Heart right ventricle (tissue), 16 donors: ENCODE measurements around the gene ACHE. TPM values are rescaled to one million over a fixed set of nuclear protein-coding genes. Genes with fewer than 3 reads are reported as not detected.

Source experiments
- ATAC-seq, 8 donors: fragments of 200-7000 bp; cut with Tn5 transposase; one replicate each; pipeline ENCODE4 v1.9.1; 2020; ENCODE audit warnings: mild to moderate bottlenecking in 8 of 8, moderate library complexity in 8 of 8, moderate number of reproducible peaks in 1 of 8
- DNase-seq, 2 donors: peaks; one replicate each; pipeline ENCODE4 v3.0.0-alpha.2; 2020
- H3K27ac ChIP-seq, 10 donors: fragments of 200-600 bp; sonication (generic) in 2 of 10; one replicate each; pipeline versions ENCODE4 v1.5.0 to v1.8.0; 2020 to 2022; ENCODE audit warnings: mild to moderate bottlenecking in 3 of 10
- H3K27me3 ChIP-seq, 7 donors: fragments of 200-600 bp; one replicate each; pipeline ENCODE4 v1.8.0; 2021 to 2022; ENCODE audit warnings: mild to moderate bottlenecking in 2 of 7
- H3K36me3 ChIP-seq, 9 donors: fragments of 200-600 bp; sonication (generic) in 1 of 9; one replicate each; pipeline versions ENCODE4 v1.5.0 to v1.8.0; 2020 to 2022; ENCODE audit warnings: mild to moderate bottlenecking in 2 of 9
- H3K4me1 ChIP-seq, 9 donors: fragments of 200-600 bp; sonication (generic) in 1 of 9; one replicate each; pipeline versions ENCODE4 v1.5.0 to v1.8.0; 2020 to 2022; ENCODE audit warnings: mild to moderate bottlenecking in 4 of 9
- H3K4me3 ChIP-seq, 10 donors: fragments of 200-600 bp; sonication (generic) in 2 of 10; one replicate each; pipeline versions ENCODE4 v1.5.0 to v1.8.0; 2020 to 2022; ENCODE audit warnings: mild to moderate bottlenecking in 7 of 10, moderate library complexity in 2 of 10
- H3K9me3 ChIP-seq, 11 donors: fragments of 200-600 bp in 10 of 11; sonication (generic) in 2 of 11; one replicate each; pipeline versions ENCODE4 v1.5.0 to v1.8.0; 2013 to 2022; ENCODE audit warnings: mild to moderate bottlenecking in 2 of 11, control low read depth in 1 of 11, moderate library complexity in 1 of 11
- CTCF ChIP-seq, 9 donors: fragments of 200-600 bp; sonication (generic) in 2 of 9; IDR thresholded peaks; one replicate each; pipeline versions ENCODE4 v1.5.0 to v1.8.0; 2021 to 2022; ENCODE audit warnings: antibody characterized with exemption in 9 of 9, mild to moderate bottlenecking in 5 of 9, moderate library complexity in 1 of 9
- WGBS, 2 donors: extraction: QIAGEN DNeasy Blood & Tissue Kit; methylation state at CpG; one replicate each; pipeline ENCODE4 v1.1.7; 2013; ENCODE audit warnings: inconsistent platforms in 1 of 2; 5-methylcytosine and 5-hydroxymethylcytosine counted together
- intact Hi-C, 10 donors: fragments of 100-400 bp; cut with DNase I; formaldehyde crosslinking; loops; one replicate each; pipeline versions ENCODE4 v1.11.1 to v1.14.2; 2022
- polyA plus RNA-seq, 2 donors: library from polyadenylated mRNA; stranded (reverse); fragments of 200-250 nt; gene quantifications; one replicate each; pipeline ENCODE4 v1.2.3, GENCODE V29; 2013
- total RNA-seq, 10 donors: library from RNA; stranded (reverse); fragmentation: NEBNext Ultra II Directional in 3 of 10; extraction: Animal tissue kit (Norgen Biotek cat#: 25700) in 3 of 10; gene quantifications; one replicate each; pipeline versions ENCODE4 v1.2.1 to v1.2.4, GENCODE V29; 2021 to 2023
- donor health status: Arrhythmogenic right ventricular cardiomyopathy.
- donor health status: ischemic (EF 13 %, LVEDD 7.1; RV severe dilation, severe dysfunction).
- donor health status: healthy with polysubstance abuse.
- donor health status: DM: no; HTN: yes; CAD: no.
- donor health status: DM: no; HTN: no; CAD: no.
- donor health status: ischemic (EF 25% LVEDD 6.9; RV normal size, moderate dysfunction).
- donor health status: ischemic (EF 25% LVEDD 5.7; RV mildly dilated, moderate dysfunction).
- donor health status: healthy.
- donor health status: DM: yes; HTN: yes; CAD: no.
- donor health status: Ischemic cardiomyopathy.
- donor health status: ischemic (EF 35%, LVEDD 5.7; RV mildly dilated, moderate dysfunction).
- donor health status: nonischemic (EF 11% LVEDD 7.7; RV severe dilation, severe dysfunction).
- donor health status: DM: yes; HTN: yes; CAD: no.
- donor health status: PGD.
- donor health status: ischemic (EF 29% LVEDD 5.4; RV normal size, mild dysfunction).
- donor health status: nonischemic (EF 23%, LVEDD 6.1; RV moderate dilation, normal function).

Gene ACHE
- total and polyA plus RNA-seq, 12 donors, result 0.27 to 1.1 (median 0.81) TPM

GRCh38 chr7:100894860-100895700, 608 bp downstream of the ACHE start:
- peak in 4 of 8 donors; percentile 13 to 27 (median 24) for ATAC-seq
- Histone ChIP-seq H3K27me3 (peaks cover 13 to 93% (median 51%) of the 10 kb centered on the region in 7 donors), H3K36me3 (no peaks in the 10 kb centered on the region), H3K4me3 (peak overlapping the region; percentile 18 to 61 (median 53)), H3K4me1 (peaks cover 6 to 41% (median 29%) of the 10 kb centered on the region in 9 donors), H3K9me3 (no peaks in the 10 kb centered on the region), H3K27ac (peak overlapping the region in 6 of 10 donors; percentile 24 to 64 (median 39))
- DNase-seq, result peak in 1 of 2 donors; percentile 66
- intact Hi-C loops, result loop anchor here in 9 of 10 donors (1.0 to 10.0 kb wide), 8 partner anchors 72 to 390 kb away; partner anchors contain the start of gene MUC12 (in 1 of the 9)
- WGBS, 2 donors, result 1% methylated on average over 75 to 83 of the region's 83 CpGs
- peak; percentile 46 to 80 (median 78) for TF ChIP-seq CTCF (IDR thresholded peaks at IDR 0.05)

- peaks cover 13 to 86% (median 44%) of the 10 kb centered on the region in 7 donors for H3K27me3 ChIP-seq
- intact Hi-C loops, result loop anchor here in 5 of 10 donors (1.0 to 10.0 kb wide), 6 partner anchors 165 to 391 kb away; no protein-coding TSS in a partner anchor
These were observed 1.6 kb downstream of the ACHE start for GRCh38 chr7:100893910-100894721.

GRCh38 chr7:100893318-100893895, 2.3 kb downstream of the ACHE start:
- intact Hi-C loops, result loop anchor here in 5 of 10 donors (5.0 to 10.0 kb wide), 5 partner anchors 179 to 391 kb away; no protein-coding TSS in a partner anchor
- 93 to 94% methylated on average over 32 of the region's 32 CpGs for WGBS, 2 donors
- H3K27ac ChIP-seq, result no peak overlapping the region
- no peak for TF ChIP-seq CTCF (IDR thresholded peaks at IDR 0.05)
- H3K27me3 ChIP-seq, result peaks cover 13 to 79% (median 38%) of the 10 kb centered on the region in 7 donors
- ATAC-seq (no peak), DNase-seq (no peak)
- no peaks in the 10 kb centered on the region for H3K9me3 ChIP-seq
- H3K4me1 ChIP-seq, result peaks cover 15 to 53% (median 38%) of the 10 kb centered on the region in 9 donors
- H3K36me3 ChIP-seq, result peaks cover 0 to 5% (median 0%) of the 10 kb centered on the region in 9 donors
- no peak overlapping the region for H3K4me3 ChIP-seq

More at GRCh38 chr7:100893910-100894721, 1.6 kb downstream of the ACHE start:
- ATAC-seq (no peak), DNase-seq (no peak)
- Histone ChIP-seq H3K4me3 (peak overlapping the region in 6 of 10 donors; percentile 52 to 61 (median 58)), H3K27ac (no peak overlapping the region), H3K4me1 (peaks cover 8 to 46% (median 31%) of the 10 kb centered on the region in 9 donors), H3K9me3 (no peaks in the 10 kb centered on the region), H3K36me3 (no peaks in the 10 kb centered on the region)
- 41 to 45% methylated on average over 40 of the region's 40 CpGs for WGBS, 2 donors
- TF ChIP-seq CTCF (IDR thresholded peaks at IDR 0.05), result no peak
